HepG2 (cell line): Measurements from ENCODE around the gene CECR2.

Experiments used
- CREM ChIP-seq, 2 experiments: sonication (generic) in 1 of 2; formaldehyde crosslinking in 1 of 2; IDR thresholded peaks; 2 replicates each; pipeline versions ENCODE4 v1.4.0 to v1.6.1; 2016 to 2020; ENCODE audit warnings: antibody characterized with exemption in 1 of 2, mild to moderate bottlenecking in 1 of 2, missing genetic modification reagents in 1 of 2
- EP300 ChIP-seq, 3 experiments: sonication (generic) in 1 of 3; formaldehyde crosslinking in 1 of 3; IDR thresholded peaks; 2 replicates each; pipeline versions ENCODE4 v1.5.1 to v1.6.1; 2011 to 2020; ENCODE audit warnings: low read depth in 2 of 3, low read length in 2 of 3, borderline replicate concordance in 1 of 3, improper control_type of control experiment in 1 of 3, mild to moderate bottlenecking in 1 of 3, missing genetic modification reagents in 1 of 3, moderate library complexity in 1 of 3
- MEIS2 ChIP-seq: sonication (generic); formaldehyde crosslinking; IDR thresholded peaks from 2 replicates; pipeline ENCODE4 v1.9.0; 2021; ENCODE audit warnings: mild to moderate bottlenecking, missing genetic modification reagents
- MLLT10 ChIP-seq: sonication (generic); formaldehyde crosslinking; IDR thresholded peaks from 2 replicates; pipeline ENCODE4 v1.4.0; 2020; ENCODE audit warnings: missing genetic modification reagents
- MYNN ChIP-seq: sonication (generic); formaldehyde crosslinking; IDR thresholded peaks from 2 replicates; pipeline ENCODE4 v1.4.0; 2020; ENCODE audit warnings: mild to moderate bottlenecking, low read depth, missing genetic modification reagents
- ZNF232 ChIP-seq: sonication (generic); formaldehyde crosslinking; IDR thresholded peaks from 2 replicates; pipeline ENCODE4 v1.4.0; 2020; ENCODE audit warnings: missing genetic modification reagents, borderline replicate concordance
- TF ChIP-seq, protein P1 (sequence below): sonication (generic); formaldehyde crosslinking; IDR thresholded peaks from 2 replicates; pipeline ENCODE4 v1.8.1; 2023; ENCODE audit warnings: mild to moderate bottlenecking, missing genetic modification reagents

DNA sequence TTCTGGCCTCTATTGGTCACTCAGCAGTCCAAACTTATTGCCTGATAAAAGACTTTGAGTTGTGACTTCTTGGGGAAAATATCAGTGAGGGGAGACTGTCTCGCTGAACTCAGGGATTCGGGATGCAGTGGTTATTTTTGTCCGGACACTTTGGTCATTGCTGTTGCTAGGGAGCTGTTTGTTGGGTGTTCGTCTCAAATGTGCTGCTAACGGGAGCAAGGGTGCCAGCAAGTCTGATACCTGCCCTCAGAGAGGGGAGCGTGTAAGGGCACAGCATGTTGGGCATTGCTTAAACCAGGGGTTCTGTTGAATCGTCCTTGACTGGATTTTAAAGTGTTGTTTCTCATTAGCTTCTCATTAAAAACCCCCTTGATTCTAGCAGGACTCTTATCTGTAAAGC, 144.8 kb downstream of the CECR2 start:
- TF ChIP-seq ZNF232, result no peak
- no peak for TF ChIP-seq MLLT10 (CRISPR knock-in tag)
- TF ChIP-seq MYNN, result no peak
- TF ChIP-seq EP300 (IDR thresholded peaks at IDR 0.05; ENCODE audit: low read depth in 2 of 2, low read length in 2 of 2), result no peak
- no peak for TF ChIP-seq EP300 (CRISPR knock-in tag; IDR thresholded peaks at IDR 0.05; ENCODE audit: borderline replicate concordance)
- TF ChIP-seq, protein P1, sequence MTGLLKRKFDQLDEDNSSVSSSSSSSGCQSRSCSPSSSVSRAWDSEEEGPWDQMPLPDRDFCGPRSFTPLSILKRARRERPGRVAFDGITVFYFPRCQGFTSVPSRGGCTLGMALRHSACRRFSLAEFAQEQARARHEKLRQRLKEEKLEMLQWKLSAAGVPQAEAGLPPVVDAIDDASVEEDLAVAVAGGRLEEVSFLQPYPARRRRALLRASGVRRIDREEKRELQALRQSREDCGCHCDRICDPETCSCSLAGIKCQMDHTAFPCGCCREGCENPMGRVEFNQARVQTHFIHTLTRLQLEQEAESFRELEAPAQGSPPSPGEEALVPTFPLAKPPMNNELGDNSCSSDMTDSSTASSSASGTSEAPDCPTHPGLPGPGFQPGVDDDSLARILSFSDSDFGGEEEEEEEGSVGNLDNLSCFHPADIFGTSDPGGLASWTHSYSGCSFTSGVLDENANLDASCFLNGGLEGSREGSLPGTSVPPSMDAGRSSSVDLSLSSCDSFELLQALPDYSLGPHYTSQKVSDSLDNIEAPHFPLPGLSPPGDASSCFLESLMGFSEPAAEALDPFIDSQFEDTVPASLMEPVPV (CRISPR knock-in tag), result no peak
- no peak for TF ChIP-seq MEIS2 (CRISPR knock-in tag)
- TF ChIP-seq CREM (IDR thresholded peaks at IDR 0.05), result no peak
- no peak for TF ChIP-seq CREM (CRISPR knock-in tag; IDR thresholded peaks at IDR 0.05)
